C4-2B (cell line): Measurements from ENCODE around the gene TNPO3.

Source experiments
- CTCF ChIP-seq: fragments of 450-650 bp; conservative IDR thresholded peaks from 2 replicates; pipeline ENCODE4 v1.5.1; 2017; ENCODE audit warnings: mild to moderate bottlenecking
- ZFX ChIP-seq: fragments of 450-650 bp; IDR thresholded peaks from 2 replicates; pipeline ENCODE4 v1.6.1; 2017

GRCh38 chr7:128954830-128955802 is 99.8 kb downstream of the TNPO3 start:
- TF ChIP-seq CTCF, result no peak
- TF ChIP-seq ZFX, result no peak
